Skeletal muscle cell (primary cell): Measurements from ENCODE around the gene WWOX.

ENCODE experiments used
- DNase-seq: peaks from one replicate; pipeline ENCODE4 v3.0.0-alpha.2; 2010; ENCODE audit warnings: low read depth
- H3K4me3 ChIP-seq: 2 replicates; pipeline ENCODE4 v1.5.1; 2011; ENCODE audit warnings: low read depth, mild to moderate bottlenecking, control low read depth, low read length, moderate library complexity

WWOX gene

DNA sequence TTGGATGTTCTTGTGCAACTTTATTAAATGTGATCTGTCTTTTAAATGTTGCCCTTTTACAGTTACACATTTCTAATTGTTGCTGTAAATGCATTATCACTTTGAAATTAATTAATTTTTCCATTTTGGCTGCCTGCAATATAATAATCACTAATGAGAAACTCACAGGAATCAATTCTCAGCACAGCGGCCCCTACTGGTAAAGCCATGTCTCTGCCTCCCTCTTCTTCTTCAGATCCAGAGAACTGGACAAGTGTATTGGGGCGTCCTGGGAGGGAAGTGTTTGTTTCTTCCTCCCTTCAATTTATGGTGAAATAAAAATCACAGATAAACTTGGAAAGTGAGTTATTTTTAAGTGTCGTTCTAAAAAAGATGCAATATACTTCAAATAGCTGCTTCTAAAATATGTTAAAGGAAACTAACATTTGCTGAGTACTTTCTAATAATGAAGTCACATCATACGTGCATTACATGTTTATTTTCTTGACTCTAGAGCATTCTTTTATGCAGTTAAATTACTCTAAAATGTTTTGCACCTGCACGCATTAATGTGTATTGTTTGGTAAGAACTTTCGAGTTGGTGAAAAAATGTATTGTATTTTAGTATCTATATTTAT lies 338.0 kb downstream of the WWOX start:
- no peak overlapping the region for H3K4me3 ChIP-seq
- no peak for DNase-seq

- no peak overlapping the region for H3K4me3 ChIP-seq
- no peak for DNase-seq
Observed at GRCh38 chr16:78438219-78438618, 338.8 kb downstream of the WWOX start.

DNA sequence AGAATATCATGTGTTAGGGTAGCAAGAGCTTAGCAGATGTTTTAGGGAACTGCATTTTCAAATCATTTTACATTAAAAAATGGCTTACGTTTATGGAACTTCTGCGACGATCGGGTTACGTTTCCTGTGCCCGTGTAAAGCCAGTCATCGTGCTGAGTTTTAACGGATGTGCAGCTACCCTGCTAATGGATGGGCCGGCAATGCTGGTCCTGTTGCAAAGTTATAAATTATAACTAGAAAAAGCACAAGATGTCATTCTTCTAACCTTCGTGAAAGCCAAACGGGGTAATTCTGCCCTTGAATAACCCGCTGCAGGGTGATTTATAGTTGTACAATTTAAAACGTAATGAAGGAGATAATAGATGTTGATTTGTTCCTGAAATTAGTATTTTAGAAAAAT lies 339.2 kb downstream of the WWOX start:
- no peak overlapping the region for H3K4me3 ChIP-seq
- DNase-seq: no peak

DNA sequence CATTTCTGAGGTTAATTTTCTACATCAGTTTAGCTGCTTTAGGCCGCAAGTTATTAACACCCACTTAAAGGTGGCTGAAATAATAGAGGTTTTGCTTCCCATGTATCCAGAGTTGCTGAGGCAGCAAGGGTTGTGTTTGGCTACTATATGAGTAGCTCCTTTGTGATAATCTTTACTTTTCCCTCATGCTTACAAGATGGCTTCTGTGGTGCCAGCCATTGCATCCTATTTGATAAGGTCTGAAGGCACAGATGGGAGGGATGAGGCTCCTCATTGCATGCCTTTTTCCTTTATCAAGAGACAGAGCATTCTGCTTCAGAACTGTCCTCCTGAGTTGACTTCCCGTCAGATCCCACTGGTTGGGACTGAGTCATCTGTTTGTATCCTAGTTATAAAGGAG lies 340.2 kb downstream of the WWOX start:
- no peak for DNase-seq
- H3K4me3 ChIP-seq: no peak overlapping the region

DNA sequence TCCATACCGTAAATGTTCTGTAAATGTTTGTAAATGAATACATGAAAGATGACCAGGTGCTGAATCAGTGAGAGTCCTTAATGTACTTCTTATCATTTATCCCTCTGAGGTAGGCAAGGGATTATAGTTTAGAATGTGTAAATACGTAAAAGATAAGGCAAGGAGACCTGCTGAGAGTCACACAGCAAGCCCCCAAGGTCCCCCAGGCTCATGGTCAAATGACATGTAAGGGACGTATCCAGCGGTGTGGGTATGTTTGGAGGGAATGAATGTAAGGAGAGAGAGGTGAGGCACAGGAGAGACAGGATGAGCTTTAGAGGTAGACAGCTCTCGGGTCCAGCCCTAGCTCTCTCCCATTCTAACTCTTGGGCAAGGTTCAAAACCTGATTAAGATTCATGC lies 341.8 kb downstream of the WWOX start:
- no peak for DNase-seq
- no peak overlapping the region for H3K4me3 ChIP-seq

DNA sequence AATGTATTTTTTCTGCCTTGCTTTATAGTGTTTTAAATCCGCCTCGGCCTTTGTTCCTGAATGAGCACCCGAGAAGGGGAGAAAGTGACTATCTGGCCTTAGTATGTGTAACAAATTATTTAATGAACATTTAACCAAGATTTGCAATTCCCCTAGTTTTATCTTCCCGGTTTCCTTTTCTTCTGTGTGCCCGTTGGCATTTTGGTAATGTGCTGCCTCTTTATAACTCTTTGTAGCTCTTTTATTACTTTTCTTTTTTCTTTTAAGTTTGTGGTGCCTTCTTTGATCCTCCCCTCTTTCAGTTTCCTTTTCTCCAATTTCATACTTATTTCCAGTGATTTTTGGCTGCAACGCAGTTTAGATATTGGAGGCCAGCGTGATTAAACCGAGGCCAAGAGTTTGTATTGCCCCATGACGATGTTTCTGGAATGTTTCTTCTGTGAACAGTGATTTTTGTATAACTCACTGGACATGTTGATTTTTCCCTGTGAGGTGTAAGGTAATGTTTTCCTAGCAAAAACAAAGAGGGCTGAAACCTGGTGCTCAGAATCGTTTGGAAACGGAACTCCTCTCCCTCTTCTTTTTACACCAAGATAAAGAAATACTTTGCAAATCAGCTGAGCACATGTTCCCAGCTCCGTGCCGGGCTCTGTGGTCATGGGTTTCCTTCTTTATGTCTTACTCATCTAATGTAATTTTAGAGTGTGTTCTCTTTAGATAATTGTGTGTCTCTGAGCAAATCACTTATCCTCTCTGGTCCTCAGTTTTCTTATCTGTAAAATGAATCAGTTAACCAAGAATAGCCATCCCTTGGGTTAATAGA lies 344.3 kb downstream of the WWOX start:
- no peak for DNase-seq
- no peak overlapping the region for H3K4me3 ChIP-seq

DNA sequence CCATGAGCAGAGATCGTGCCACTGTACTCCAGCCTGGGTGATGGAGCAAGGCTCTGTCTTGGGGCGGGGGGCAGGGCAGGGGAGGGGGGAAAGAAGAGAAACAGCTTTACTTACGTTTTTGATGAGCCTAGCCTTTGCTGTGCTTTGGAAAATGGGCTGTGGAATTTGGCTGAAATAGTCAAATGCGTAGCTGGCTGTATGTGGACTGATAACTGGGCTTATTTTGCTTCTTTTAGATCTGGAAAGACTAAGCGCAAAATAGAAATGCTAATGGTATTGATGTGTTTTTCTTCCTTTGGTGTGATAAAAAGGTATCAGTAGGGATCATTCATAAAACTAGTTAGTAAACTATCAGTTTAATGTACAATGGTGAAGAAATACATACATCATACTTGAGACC lies 346.4 kb downstream of the WWOX start:
- no peak for DNase-seq
- no peak overlapping the region for H3K4me3 ChIP-seq

DNA sequence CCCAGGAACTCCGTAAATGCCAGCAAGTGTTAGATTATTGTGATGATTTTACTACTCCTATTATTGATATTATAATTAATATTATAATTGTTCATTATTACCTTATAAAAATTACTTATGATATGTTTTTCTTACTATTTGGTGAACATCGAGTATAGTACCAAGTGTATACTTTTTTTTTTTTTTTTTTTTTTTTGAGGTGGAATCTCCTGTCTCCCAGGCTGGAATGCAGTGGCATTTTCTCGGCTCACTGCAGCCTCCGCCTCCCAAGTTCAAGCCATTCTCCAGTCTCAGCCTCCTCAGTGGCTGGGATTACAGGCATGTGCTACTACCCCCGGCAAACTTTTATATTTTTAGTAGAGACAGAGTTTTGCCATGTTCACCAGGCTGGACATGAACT lies 347.0 kb downstream of the WWOX start:
- H3K4me3 ChIP-seq: no peak overlapping the region
- DNase-seq: no peak

- DNase-seq: no peak
Observed at GRCh38 chr16:78446992-78447563, 347.6 kb downstream of the WWOX start.

GRCh38 chr16:78448658-78449271 lies 349.3 kb downstream of the WWOX start:
- DNase-seq: no peak
- no peak overlapping the region for H3K4me3 ChIP-seq

More at GRCh38 chr16:78446992-78447563, 347.6 kb downstream of the WWOX start:
- no peak overlapping the region for H3K4me3 ChIP-seq

DNA sequence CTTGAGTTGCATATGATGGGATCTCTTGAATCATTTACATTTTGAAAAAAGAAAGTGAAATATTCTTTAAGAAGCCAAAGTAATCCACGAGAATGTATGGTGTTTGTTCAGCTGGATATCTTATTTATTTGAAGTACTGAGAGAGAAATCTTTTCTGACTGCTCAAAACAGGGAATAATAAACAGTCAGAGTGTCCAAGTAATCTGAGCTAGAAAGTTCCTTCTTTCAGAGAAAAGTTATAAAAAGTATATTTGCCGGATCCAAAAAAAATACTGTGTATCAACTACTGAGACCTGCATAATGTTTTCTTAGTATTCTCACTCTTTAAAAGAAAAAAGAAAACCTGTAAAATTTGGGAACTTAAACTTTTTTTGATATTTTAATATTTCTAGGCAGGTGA lies 350.8 kb downstream of the WWOX start:
- no peak for DNase-seq

DNA sequence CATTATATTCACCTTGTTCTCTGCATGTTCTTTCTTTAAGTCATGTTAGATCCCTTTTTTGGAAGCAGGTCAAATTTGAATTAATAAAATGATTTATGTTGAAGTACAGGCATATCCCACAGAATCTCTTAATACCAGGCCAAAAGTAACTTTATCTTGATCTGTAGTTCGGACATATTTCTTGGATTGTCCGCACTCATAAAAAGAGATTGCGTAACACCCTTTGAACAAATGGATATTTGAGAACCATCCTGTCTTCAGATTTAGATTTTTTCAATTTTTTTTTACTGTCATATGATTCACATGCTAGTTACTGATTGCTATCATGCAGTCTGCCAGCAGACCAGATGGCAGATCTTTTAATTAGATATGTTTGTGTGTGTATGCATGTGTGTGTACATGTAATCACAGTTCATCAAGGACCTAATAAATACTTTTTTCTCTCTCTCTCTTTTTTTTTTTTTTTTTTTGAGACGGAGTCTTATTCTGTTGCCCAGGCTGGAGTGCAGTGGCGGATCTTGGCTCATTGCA lies 352.6 kb downstream of the WWOX start:
- no peak for DNase-seq
- no peak overlapping the region for H3K4me3 ChIP-seq

More for the DNA sequence above, 350.8 kb downstream of the WWOX start:
- H3K4me3 ChIP-seq: no peak overlapping the region

- no peak overlapping the region for H3K4me3 ChIP-seq
- DNase-seq: no peak
Observed at GRCh38 chr16:78455861-78456260, 356.4 kb downstream of the WWOX start.

GRCh38 chr16:78458588-78458987 lies 359.1 kb downstream of the WWOX start:
- H3K4me3 ChIP-seq: no peak overlapping the region
- DNase-seq: no peak

- H3K4me3 ChIP-seq: no peak overlapping the region
- DNase-seq: no peak
Observed at GRCh38 chr16:78460428-78460827, 361.0 kb downstream of the WWOX start.

DNA sequence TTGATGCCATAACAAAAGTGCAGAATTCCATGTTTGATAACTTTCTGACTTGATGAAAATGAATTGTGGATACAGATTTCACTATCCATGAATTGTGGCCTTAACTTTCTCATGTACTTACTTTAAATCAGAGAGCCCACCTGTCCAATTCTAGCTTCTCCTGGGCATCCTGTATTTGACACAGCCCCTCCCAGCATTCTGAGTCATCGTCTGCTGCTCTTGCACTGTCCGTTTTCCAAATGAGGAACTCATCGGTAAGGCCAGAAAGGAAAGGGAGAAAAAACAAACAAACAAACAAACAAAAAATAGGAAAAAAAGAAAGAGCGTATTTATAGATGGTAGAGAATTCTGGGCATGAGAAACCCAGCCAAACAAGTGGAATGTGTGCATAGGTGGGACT lies 361.6 kb downstream of the WWOX start:
- DNase-seq: no peak

DNA sequence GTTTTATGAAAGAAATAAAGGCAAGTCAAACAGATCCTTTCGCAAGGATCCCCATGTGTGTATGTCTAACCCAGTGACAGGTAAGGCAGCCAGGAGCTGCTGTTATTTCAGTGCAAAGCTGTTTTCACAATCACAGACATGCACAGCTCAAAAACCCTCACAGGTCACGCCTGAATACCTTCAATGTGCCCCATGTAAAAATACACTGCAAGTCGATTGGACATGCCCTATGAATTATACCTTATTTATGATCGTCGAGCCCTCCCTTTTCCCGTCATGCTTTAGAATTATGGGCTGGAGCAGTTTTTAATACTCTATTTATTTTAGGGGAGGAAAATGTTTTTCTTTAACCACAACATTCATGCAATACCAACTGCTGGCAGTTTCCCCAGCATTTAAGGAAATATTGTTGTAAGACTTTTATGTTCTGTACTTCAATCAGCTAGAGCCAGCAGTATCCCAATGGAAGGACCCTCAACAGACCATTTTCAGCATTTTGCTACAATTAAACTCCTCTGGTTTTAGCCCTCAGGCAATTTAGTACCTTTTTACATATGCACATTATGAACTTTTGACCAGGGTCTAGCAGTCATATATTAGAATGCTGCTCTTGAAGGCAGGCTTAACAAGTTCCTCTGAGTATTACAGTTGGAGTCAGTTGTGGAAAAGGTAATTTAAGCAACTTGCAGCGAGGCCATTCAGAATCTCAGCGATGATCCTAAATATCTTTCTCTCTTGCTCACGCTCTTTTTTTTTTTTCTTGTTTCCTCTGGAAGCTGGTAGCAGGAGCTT lies 362.2 kb downstream of the WWOX start:
- H3K4me3 ChIP-seq: no peak overlapping the region
- DNase-seq: no peak

More for the DNA sequence above, 361.6 kb downstream of the WWOX start:
- no peak overlapping the region for H3K4me3 ChIP-seq

DNA sequence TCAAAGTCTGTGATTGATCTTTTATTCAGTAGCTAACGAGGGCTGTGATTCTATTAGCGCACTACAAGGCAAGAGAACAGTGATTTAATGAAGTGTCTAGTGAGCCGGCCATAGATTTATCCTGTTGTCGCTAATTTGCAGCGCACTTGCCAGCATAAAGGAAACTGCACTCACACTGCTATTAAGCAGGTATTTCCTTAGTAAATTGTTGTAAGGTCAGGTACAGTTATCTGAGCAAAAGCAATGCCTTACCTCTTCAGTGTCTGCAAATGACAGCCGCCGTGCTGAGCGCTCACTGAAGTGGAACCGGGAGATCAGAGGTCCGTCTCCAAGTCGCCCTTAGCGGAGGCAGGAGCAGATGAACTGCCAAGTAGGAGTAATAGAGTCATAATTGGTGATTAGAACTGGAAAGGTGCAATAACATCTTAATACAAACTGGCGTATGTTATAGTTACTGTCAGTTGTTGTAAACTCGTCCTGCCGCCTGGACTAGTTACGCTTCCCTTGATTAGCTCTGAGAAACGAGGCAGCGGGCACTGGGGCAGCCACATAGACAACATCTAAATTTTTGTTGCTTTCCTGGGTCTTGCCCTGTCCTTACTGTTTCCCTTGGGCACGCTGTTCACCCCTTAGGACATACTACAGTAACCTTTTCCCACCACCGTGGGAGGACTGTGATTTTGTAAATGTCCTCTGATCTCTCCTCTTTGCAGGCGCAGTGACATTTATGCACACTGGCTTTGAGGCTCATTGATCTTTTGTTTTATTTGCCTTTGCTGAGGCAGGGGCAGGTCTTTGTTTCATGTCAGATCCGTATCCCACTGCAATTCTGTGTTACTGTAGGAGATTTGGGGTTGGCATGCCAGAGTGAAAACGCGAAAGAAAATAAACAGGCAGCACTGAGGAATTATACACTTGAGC lies 363.1 kb downstream of the WWOX start:
- H3K4me3 ChIP-seq: no peak overlapping the region
- no peak for DNase-seq
